ENCODE measurements around the gene TMEM33. TPM values are rescaled to one million over a fixed set of nuclear protein-coding genes. Genes with fewer than 3 reads are reported as not detected.
A peak's percentile ranks its signal among the peaks of the same experiment; 100 is the strongest.

The TMEM33 gene
- total RNA-seq, 1 experiment from 2014 or later: 60.1 TPM

- DNase-seq (ENCODE audit: low spot score): peak; percentile 98
- in situ Hi-C loops (cut with HindIII; ENCODE audit: low sequenced_read_pairs): no loop called here
Observed at GRCh38 chr4:41990365-41991111, 55.3 kb downstream of the TMEM33 start, which contains the start of gene SLC30A9. TSS of gene SLC30A9 (plus strand) at chr4:41990530. CDS start at chr4:41990652, 122 bp downstream.

DNA sequence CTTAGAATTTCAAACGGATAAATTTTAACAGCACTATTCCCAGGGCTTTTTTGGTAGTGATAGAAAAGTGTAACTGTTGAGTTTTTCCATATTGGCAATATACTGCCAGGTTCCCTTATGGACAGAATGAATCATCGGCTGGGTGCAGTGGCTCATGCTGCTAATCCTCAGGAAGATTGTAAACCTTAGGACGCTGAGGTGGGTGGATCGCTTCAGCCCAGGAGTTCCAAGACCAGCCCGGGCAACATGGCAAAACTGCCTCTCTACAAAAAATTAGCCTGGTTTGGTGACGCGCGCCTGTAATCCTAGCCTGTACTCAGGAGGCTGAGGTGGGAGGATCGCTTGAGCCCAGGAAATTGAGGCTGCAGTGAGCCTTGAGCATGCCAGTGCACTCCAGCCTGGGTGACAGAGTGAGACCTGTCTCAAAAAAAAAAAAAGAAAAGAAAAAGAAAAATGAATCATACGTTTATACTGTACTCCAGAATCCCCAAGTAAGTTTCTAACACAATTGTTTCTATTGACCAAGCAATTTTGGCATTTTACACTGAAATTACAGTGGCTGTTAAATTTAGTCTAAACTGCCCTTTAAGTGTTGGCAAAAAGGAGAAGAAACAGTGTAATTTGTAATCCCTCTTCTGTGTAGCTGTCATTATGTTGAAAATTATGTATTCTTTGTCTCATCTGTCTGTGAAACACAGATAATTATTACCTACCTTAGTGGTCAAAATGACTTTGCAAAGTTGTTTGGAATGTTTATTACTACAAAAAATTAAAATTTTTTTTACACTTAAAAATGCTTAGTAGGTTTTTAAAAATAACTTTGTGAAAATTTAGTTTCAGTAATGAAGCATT, 56.9 kb downstream of the TMEM33 start:
- in situ Hi-C loops (cut with HindIII; ENCODE audit: low sequenced_read_pairs): no loop called here
- DNase-seq (ENCODE audit: low spot score): no peak

DNA sequence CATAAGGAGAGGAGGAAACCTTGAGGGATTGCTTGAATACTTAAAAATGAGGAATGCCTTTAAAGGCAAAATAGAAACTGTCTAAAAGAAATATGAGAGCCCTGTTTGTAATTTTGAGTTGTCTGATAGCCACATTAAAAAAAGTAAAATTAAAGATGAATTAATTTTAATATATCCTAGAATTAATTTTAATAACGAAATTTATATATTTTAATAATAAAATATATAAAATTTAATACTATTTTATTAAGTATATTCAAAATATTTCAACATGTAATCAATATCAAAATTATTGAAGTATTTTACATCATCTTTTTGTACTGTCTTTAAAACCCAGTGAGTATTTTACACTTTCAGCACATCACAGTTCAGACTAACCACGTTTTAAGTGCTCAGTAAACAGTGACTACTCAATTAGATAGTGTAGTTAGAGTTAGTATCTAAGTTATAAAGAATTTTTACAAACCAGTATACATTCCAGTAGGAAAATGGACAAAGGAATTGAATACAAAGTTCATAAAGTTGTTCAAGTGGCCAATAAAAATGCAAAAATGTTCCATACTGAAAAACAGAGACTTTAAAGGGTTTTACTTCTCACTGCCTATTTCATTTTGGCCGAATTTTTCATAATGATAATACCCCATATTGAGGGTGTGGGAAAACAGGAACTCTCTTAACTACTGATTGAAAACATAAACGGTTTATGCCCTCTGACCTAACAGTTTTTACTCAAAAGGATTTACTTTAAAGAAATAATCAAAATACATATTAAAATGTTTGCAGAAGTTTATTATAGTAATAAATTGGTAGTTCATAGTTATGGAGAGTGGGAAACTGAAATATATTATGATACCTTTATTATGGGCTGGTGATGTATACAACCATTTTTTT, 58.0 kb downstream of the TMEM33 start:
- in situ Hi-C loops (cut with HindIII; ENCODE audit: low sequenced_read_pairs): no loop called here

DNA sequence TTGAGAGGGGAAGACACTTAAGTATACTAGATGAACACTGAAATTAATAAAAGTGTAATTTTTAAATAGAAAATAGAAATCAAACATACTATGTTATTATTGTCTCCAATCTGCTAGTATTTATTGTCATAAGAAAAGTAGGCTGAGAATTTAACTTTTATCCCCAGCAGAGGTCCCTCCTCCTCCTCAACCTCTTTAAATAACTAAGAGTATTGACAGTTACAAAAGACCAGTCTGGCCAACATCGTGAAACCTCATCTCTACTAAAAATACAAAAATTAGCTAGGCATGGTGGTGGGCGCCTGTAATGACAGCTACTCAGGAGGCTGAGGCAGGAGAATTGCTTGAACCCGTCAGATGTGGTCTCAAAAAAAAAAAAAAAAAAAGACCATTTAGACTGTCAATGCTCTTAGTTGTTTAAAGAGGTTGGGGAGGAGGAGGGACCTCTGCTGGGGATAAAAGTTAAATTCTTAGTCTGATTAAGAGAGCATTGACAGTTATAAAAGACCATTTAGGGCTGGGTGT, 59.3 kb downstream of the TMEM33 start:
- no peak for DNase-seq (ENCODE audit: low spot score)
- in situ Hi-C loops (cut with HindIII; ENCODE audit: low sequenced_read_pairs): no loop called here

More for the DNA sequence above, 58.0 kb downstream of the TMEM33 start:
- DNase-seq (ENCODE audit: low spot score): no peak

- no peak for DNase-seq (ENCODE audit: low spot score)
- in situ Hi-C loops (cut with HindIII; ENCODE audit: low sequenced_read_pairs): no loop called here
Observed at GRCh38 chr4:41998019-41998418, 62.8 kb downstream of the TMEM33 start.

GRCh38 chr4:41999321-41999720, 64.1 kb downstream of the TMEM33 start:
- DNase-seq (ENCODE audit: low spot score): no peak
- in situ Hi-C loops (cut with HindIII; ENCODE audit: low sequenced_read_pairs): no loop called here

DNA sequence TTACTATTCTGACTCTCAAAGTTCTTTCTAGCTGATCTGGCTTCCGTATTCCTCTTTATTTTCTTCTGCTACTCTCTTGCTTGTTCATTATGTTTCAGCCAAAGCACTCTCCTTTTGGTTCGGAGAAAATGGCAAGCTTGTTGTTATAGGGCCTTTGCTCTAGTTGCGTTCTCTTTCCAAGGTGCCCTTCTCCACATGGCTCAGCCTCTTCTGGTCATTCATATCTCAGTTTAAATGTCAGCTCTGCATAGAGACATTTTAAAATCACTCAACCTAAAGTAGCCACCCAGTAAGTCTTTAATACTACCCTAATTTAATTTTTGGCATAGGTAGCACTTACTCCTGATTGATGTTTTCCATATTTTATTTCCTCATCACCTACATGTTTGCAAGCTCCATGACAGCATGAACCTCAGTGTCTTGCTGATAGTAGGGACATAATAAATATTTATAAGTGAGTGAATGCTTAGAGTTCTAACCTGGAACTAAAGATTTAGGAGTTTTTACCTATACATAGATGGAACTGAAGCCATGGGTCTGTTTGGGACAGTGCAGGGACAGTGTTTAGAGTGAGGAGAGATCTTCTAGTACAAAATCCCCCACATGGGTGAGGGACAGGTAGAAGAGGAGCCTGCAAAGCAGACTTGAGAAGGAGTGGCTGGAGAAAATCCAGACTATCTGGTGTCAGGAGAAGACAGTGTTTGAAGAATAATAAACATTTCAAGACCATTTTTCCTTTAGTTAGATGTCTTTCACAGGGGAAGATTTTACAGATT, 73.0 kb downstream of the TMEM33 start:
- in situ Hi-C loops (cut with HindIII; ENCODE audit: low sequenced_read_pairs): no loop called here

More for the DNA sequence above, 73.0 kb downstream of the TMEM33 start:
- no peak for DNase-seq (ENCODE audit: low spot score)

Other genes with a start within 250 kb of the TMEM33 start
- gene PHOX2B, start 186.7 kb upstream of the TMEM33 start, total RNA-seq (2014; rRNA removed; shearing (Covaris generic)): not detected in 2 replicates
- gene DCAF4L1, start 46.3 kb downstream of the TMEM33 start, total RNA-seq (2014; rRNA removed; shearing (Covaris generic)): not detected in 2 replicates
- gene SLC30A9, start 55.1 kb downstream of the TMEM33 start, total RNA-seq (2014; rRNA removed; shearing (Covaris generic)): 71.4 and 95.1 TPM in 2 replicates
- 0.03 and 0.12 TPM in 2 replicates for gene BEND4, start 217.2 kb downstream of the TMEM33 start, total RNA-seq (2014; rRNA removed; shearing (Covaris generic))